Neural progenitor cell (in vitro differentiated cells): ENCODE data around the gene PROSER3. TPM values are rescaled to one million over a fixed set of nuclear protein-coding genes. Genes with fewer than 3 reads are reported as not detected.

Experiments
- DNase-seq: peaks from one replicate; pipeline ENCODE4 v3.0.0-alpha.2; 2016; ENCODE audit warnings: low spot score
- H2AFZ ChIP-seq: fragments of 200-600 bp; sonication (generic); replicated peaks from 2 replicates; pipeline ENCODE4 v1.6.1; 2016; ENCODE audit warnings: antibody characterized with exemption
- H3F3A ChIP-seq: fragments of 200-600 bp; sonication (generic); 2 replicates; pipeline ENCODE4 v1.6.1; 2016; ENCODE audit warnings: antibody characterized with exemption, low read depth
- H3K27ac ChIP-seq: fragments of 200-600 bp; sonication (generic); 2 replicates; pipeline ENCODE4 v1.5.1; 2016; ENCODE audit warnings: mild to moderate bottlenecking
- H3K27me3 ChIP-seq: fragments of 200-600 bp; sonication (generic); 2 replicates; pipeline ENCODE4 v1.6.1; 2016; ENCODE audit warnings: mild to moderate bottlenecking, moderate library complexity
- H3K36me3 ChIP-seq: fragments of 200-600 bp; sonication (generic); 2 replicates; pipeline ENCODE4 v1.5.1; 2016
- H3K4me1 ChIP-seq: fragments of 200-600 bp; sonication (generic); 2 replicates; pipeline ENCODE4 v1.6.1; 2016; ENCODE audit warnings: mixed run types
- H3K4me2 ChIP-seq: fragments of 200-600 bp; sonication (generic); 2 replicates; pipeline ENCODE4 v1.6.1; 2016
- H3K4me3 ChIP-seq: fragments of 200-600 bp; sonication (generic); 2 replicates; pipeline ENCODE4 v1.5.1; 2016
- H3K79me2 ChIP-seq: fragments of 200-600 bp; sonication (generic); 2 replicates; pipeline ENCODE4 v1.6.1; 2016; ENCODE audit warnings: low read depth
- H3K9ac ChIP-seq: fragments of 200-600 bp; sonication (generic); 2 replicates; pipeline ENCODE4 v1.6.1; 2016
- H3K9me3 ChIP-seq: fragments of 200-600 bp; sonication (generic); 2 replicates; pipeline ENCODE4 v1.5.1; 2016; ENCODE audit warnings: low read depth
- H4K20me1 ChIP-seq: fragments of 200-600 bp; sonication (generic); 2 replicates; pipeline ENCODE4 v1.6.1; 2016; ENCODE audit warnings: low read depth
- H3K27ac Mint-ChIP-seq: 3 replicates; pipeline ENCODE4 v1.8.0; 2021; ENCODE audit warnings: mixed read lengths
- H3K27me3 Mint-ChIP-seq: 2 replicates; pipeline ENCODE4 v1.8.0; 2022; ENCODE audit warnings: low read depth, mild to moderate bottlenecking, inconsistent platforms, moderate library complexity, mixed read lengths; ENCODE audit not compliant: insufficient read depth
- H3K36me3 Mint-ChIP-seq: 3 replicates; pipeline ENCODE4 v1.8.0; 2021; ENCODE audit warnings: mixed read lengths
- H3K4me1 Mint-ChIP-seq: 3 replicates; pipeline ENCODE4 v1.8.0; 2021; ENCODE audit warnings: mixed read lengths
- H3K4me3 Mint-ChIP-seq: 3 replicates; pipeline ENCODE4 v1.8.0; 2021; ENCODE audit warnings: mild to moderate bottlenecking, moderate library complexity, mixed read lengths
- H3K9me3 Mint-ChIP-seq: 3 replicates; pipeline ENCODE4 v1.8.0; 2020; ENCODE audit warnings: mixed read lengths
- CTCF ChIP-seq: fragments of 200-600 bp; sonication (generic); IDR thresholded peaks from 2 replicates; pipeline ENCODE4 v1.5.1; 2017; ENCODE audit warnings: antibody characterized with exemption, mild to moderate bottlenecking
- EZH2 ChIP-seq: fragments of 200-600 bp; sonication (generic); IDR thresholded peaks from 2 replicates; pipeline ENCODE4 v1.6.1; 2017; ENCODE audit warnings: antibody characterized with exemption, mild to moderate bottlenecking, moderate library complexity
- EZH2phosphoT487 ChIP-seq: fragments of 200-600 bp; sonication (generic); IDR thresholded peaks from 2 replicates; pipeline ENCODE4 v1.6.1; 2017; ENCODE audit warnings: antibody characterized with exemption
- total RNA-seq: library from RNA; depleted of rRNA; stranded (reverse); fragments of >200 nt; gene quantifications from 2 replicates; pipeline ENCODE4 v1.2.3, GENCODE V29; 2015; ENCODE audit warnings: low replicate concordance

Gene PROSER3
- total RNA-seq, 1 donor from 2014 or later = 7.1 TPM

- no peak overlapping the region for H3K4me3 ChIP-seq
- peaks cover under 1% of the 10 kb centered on the region for H3K4me1 ChIP-seq
- Mint-ChIP-seq H3K4me1 (peaks cover 26% of the 10 kb centered on the region), H3K9me3 (no peaks in the 10 kb centered on the region), H3K27ac (no peak overlapping the region), H3K27me3 (peaks cover 3% of the 10 kb centered on the region), H3K4me3 (peak overlapping the region; percentile 71), H3K36me3 (peaks cover 5% of the 10 kb centered on the region)
- DNase-seq = no peak
- H3K4me2 ChIP-seq = no peak overlapping the region
- H4K20me1 ChIP-seq = no peaks in the 10 kb centered on the region
- H3K9me3 ChIP-seq = no peaks in the 10 kb centered on the region
- H2AFZ ChIP-seq = no peak overlapping the region
- H3K27ac ChIP-seq = no peak overlapping the region
- peaks cover 6% of the 10 kb centered on the region for H3F3A ChIP-seq
- no peak overlapping the region for H3K9ac ChIP-seq
- peaks cover 13% of the 10 kb centered on the region for H3K79me2 ChIP-seq
- TF ChIP-seq EZH2phosphoT487 (no peak), CTCF (no peak), EZH2 (no peak)
- H3K36me3 ChIP-seq = no peaks in the 10 kb centered on the region
- peaks cover 8% of the 10 kb centered on the region for H3K27me3 ChIP-seq
Measured at GRCh38 chr19:35750167-35750566, 7.8 kb upstream of the PROSER3 start.

- peaks cover 21% of the 10 kb centered on the region for H3K4me1 Mint-ChIP-seq
- H3K27me3 Mint-ChIP-seq = peaks cover 4% of the 10 kb centered on the region
- Histone ChIP-seq H3K27ac (no peak overlapping the region), H3K79me2 (peaks cover 4% of the 10 kb centered on the region), H3K4me3 (no peak overlapping the region), H3K4me1 (peaks cover 6% of the 10 kb centered on the region), H3K9ac (no peak overlapping the region), H3K27me3 (peaks cover 27% of the 10 kb centered on the region), H3K4me2 (no peak overlapping the region), H3F3A (peaks cover 13% of the 10 kb centered on the region), H3K9me3 (no peaks in the 10 kb centered on the region), H2AFZ (no peak overlapping the region), H4K20me1 (no peaks in the 10 kb centered on the region), H3K36me3 (no peaks in the 10 kb centered on the region)
- TF ChIP-seq EZH2 = no peak
- no peak for TF ChIP-seq EZH2phosphoT487
- no peak for TF ChIP-seq CTCF
- no peaks in the 10 kb centered on the region for H3K9me3 Mint-ChIP-seq
- no peak for DNase-seq
- H3K36me3 Mint-ChIP-seq = peaks cover 6% of the 10 kb centered on the region
- no peak overlapping the region for H3K27ac Mint-ChIP-seq
- no peak overlapping the region for H3K4me3 Mint-ChIP-seq
Measured at GRCh38 chr19:35751839-35752745, 5.9 kb upstream of the PROSER3 start.

GRCh38 chr19:35752746-35753350, 5.1 kb upstream of the PROSER3 start:
- H3K4me3 Mint-ChIP-seq = no peak overlapping the region
- Histone ChIP-seq H3K4me3 (no peak overlapping the region), H3F3A (peaks cover 15% of the 10 kb centered on the region), H4K20me1 (no peaks in the 10 kb centered on the region), H3K4me2 (no peak overlapping the region), H3K79me2 (peaks cover 4% of the 10 kb centered on the region), H3K9me3 (no peaks in the 10 kb centered on the region), H2AFZ (no peak overlapping the region), H3K9ac (no peak overlapping the region), H3K36me3 (no peaks in the 10 kb centered on the region), H3K4me1 (peaks cover 6% of the 10 kb centered on the region), H3K27me3 (peaks cover 27% of the 10 kb centered on the region), H3K27ac (no peak overlapping the region)
- H3K36me3 Mint-ChIP-seq = peaks cover 5% of the 10 kb centered on the region
- no peak for TF ChIP-seq EZH2
- no peak for TF ChIP-seq EZH2phosphoT487
- no peak for TF ChIP-seq CTCF
- H3K27ac Mint-ChIP-seq = no peak overlapping the region
- no peaks in the 10 kb centered on the region for H3K9me3 Mint-ChIP-seq
- peaks cover 5% of the 10 kb centered on the region for H3K27me3 Mint-ChIP-seq
- DNase-seq = no peak
- H3K4me1 Mint-ChIP-seq = peaks cover 20% of the 10 kb centered on the region
